Measurements from ENCODE around the gene STOML2.

STOML2 gene

GRCh38 chr9:35071814-35072460 is 31.0 kb downstream of the STOML2 start:
- DNase-seq, result peak; percentile 66

- no peak for DNase-seq
These were observed 31.8 kb downstream of the STOML2 start for GRCh38 chr9:35070823-35071813.

- no peak for DNase-seq
These were observed 33.9 kb downstream of the STOML2 start for GRCh38 chr9:35069020-35069419.

- DNase-seq, result no peak
These were observed 35.9 kb downstream of the STOML2 start for GRCh38 chr9:35067056-35067455.

GRCh38 chr9:35060548-35061207 is 42.3 kb downstream of the STOML2 start:
- no peak for DNase-seq

- no peak for DNase-seq
These were observed 43.5 kb downstream of the STOML2 start for GRCh38 chr9:35059438-35059837.

- no peak for DNase-seq
These were observed 45.7 kb downstream of the STOML2 start for GRCh38 chr9:35057271-35057620.

- DNase-seq, result no peak
These were observed 46.2 kb downstream of the STOML2 start for GRCh38 chr9:35056571-35057270.

GRCh38 chr9:35054871-35055644 is 47.9 kb downstream of the STOML2 start:
- no peak for DNase-seq

- DNase-seq, result no peak
These were observed 48.6 kb downstream of the STOML2 start for GRCh38 chr9:35054185-35054835.

GRCh38 chr9:35051069-35051967 is 51.6 kb downstream of the STOML2 start:
- DNase-seq, result peak; percentile 45
